Measurements from ENCODE around the gene CCDC154.

GRCh38 chr16:1447965-1448364 lies 3.6 kb upstream of the CCDC154 start:
- TF ChIP-seq, protein P1, sequence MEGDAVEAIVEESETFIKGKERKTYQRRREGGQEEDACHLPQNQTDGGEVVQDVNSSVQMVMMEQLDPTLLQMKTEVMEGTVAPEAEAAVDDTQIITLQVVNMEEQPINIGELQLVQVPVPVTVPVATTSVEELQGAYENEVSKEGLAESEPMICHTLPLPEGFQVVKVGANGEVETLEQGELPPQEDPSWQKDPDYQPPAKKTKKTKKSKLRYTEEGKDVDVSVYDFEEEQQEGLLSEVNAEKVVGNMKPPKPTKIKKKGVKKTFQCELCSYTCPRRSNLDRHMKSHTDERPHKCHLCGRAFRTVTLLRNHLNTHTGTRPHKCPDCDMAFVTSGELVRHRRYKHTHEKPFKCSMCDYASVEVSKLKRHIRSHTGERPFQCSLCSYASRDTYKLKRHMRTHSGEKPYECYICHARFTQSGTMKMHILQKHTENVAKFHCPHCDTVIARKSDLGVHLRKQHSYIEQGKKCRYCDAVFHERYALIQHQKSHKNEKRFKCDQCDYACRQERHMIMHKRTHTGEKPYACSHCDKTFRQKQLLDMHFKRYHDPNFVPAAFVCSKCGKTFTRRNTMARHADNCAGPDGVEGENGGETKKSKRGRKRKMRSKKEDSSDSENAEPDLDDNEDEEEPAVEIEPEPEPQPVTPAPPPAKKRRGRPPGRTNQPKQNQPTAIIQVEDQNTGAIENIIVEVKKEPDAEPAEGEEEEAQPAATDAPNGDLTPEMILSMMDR (conservative IDR thresholded peaks at IDR 0.05; ENCODE audit: low read length), result no peak
- no peak for TF ChIP-seq EZH2phosphoT487 (IDR thresholded peaks at IDR 0.05; ENCODE audit: borderline replicate concordance)

Data from Loucy (cell line).